SJSA1 (cell line): ENCODE measurements around the gene ZFP1. TPM values are rescaled to one million over a fixed set of nuclear protein-coding genes. Genes with fewer than 3 reads are reported as not detected.
"Not testable (repeated sequence)": the region's sequence is repeated elsewhere in the genome, so short reads cannot be mapped to it uniquely, and the experiment has no call there.

Experiments used
- DNase-seq, 2 experiments: peaks; one replicate each; pipeline ENCODE4 v3.0.0-alpha.2; 2015 to 2020; ENCODE audit warnings: low spot score in 2 of 2, low read depth in 1 of 2
- H3K27ac ChIP-seq: fragments of 250-450 bp; sonication (Bioruptor Pico); 2 replicates; pipeline ENCODE4 v1.5.1; 2020; ENCODE audit warnings: mild to moderate bottlenecking, moderate library complexity
- H3K27me3 ChIP-seq: fragments of 250-450 bp; sonication (Bioruptor Pico); replicated peaks from 2 replicates; pipeline ENCODE4 v1.5.1; 2020; ENCODE audit warnings: mild to moderate bottlenecking, moderate library complexity
- H3K36me3 ChIP-seq: fragments of 250-450 bp; sonication (Bioruptor Pico); 2 replicates; pipeline ENCODE4 v1.5.1; 2020; ENCODE audit warnings: mild to moderate bottlenecking
- H3K4me1 ChIP-seq: fragments of 250-450 bp; sonication (Bioruptor Pico); replicated peaks from 2 replicates; pipeline ENCODE4 v1.6.1; 2021; ENCODE audit warnings: mild to moderate bottlenecking
- H3K4me3 ChIP-seq: fragments of 250-450 bp; sonication (Bioruptor Pico); 2 replicates; pipeline ENCODE4 v1.5.1; 2020; ENCODE audit warnings: mild to moderate bottlenecking
- H3K9me3 ChIP-seq: fragments of 250-450 bp; sonication (Bioruptor Pico); replicated peaks from 2 replicates; pipeline ENCODE4 v1.5.1; 2020; ENCODE audit warnings: mild to moderate bottlenecking
- total RNA-seq: library from RNA; depleted of rRNA; stranded (reverse); fragments of >200 nt; shearing (Covaris generic); gene quantifications from 2 replicates; pipeline ENCODE4 v1.2.3, GENCODE V29; 2014

The ZFP1 gene
- total RNA-seq, 1 experiment from 2014 or later, result 13.9 TPM

GRCh38 chr16:75116911-75117245, 31.4 kb upstream of the ZFP1 start:
- Histone ChIP-seq H3K4me1 (peaks cover 3% of the 10 kb centered on the region; the same call in 1 of the 2 replicates), H3K9me3 (peaks cover 8% of the 10 kb centered on the region; the same call in 1 of the 2 replicates), H3K27ac (no peak overlapping the region), H3K4me3 (no peak overlapping the region), H3K36me3 (no peaks in the 10 kb centered on the region), H3K27me3 (no peaks in the 10 kb centered on the region)
- no peak for DNase-seq

- H3K27ac ChIP-seq, result no peak overlapping the region
Observed at GRCh38 chr16:75118943-75119539, 29.3 kb upstream of the ZFP1 start.

GRCh38 chr16:75120253-75120652, 28.1 kb upstream of the ZFP1 start:
- Histone ChIP-seq H3K27ac (no peak overlapping the region), H3K4me1 (peaks cover 3% of the 10 kb centered on the region; the same call in 1 of the 2 replicates), H3K9me3 (peaks cover 16% of the 10 kb centered on the region; the same call in 1 of the 2 replicates), H3K4me3 (no peak overlapping the region), H3K36me3 (no peaks in the 10 kb centered on the region), H3K27me3 (no peaks in the 10 kb centered on the region)
- no peak for DNase-seq

More at GRCh38 chr16:75118943-75119539, 29.3 kb upstream of the ZFP1 start:
- H3K4me3 ChIP-seq, result no peak overlapping the region
- no peaks in the 10 kb centered on the region for H3K27me3 ChIP-seq
- H3K9me3 ChIP-seq, result peaks cover 16% of the 10 kb centered on the region; the same call in 1 of the 2 replicates
- no peak for DNase-seq
- peaks cover 3% of the 10 kb centered on the region; the same call in 1 of the 2 replicates for H3K4me1 ChIP-seq
- no peaks in the 10 kb centered on the region for H3K36me3 ChIP-seq

GRCh38 chr16:75121949-75122568, 26.3 kb upstream of the ZFP1 start:
- H3K27me3 ChIP-seq, result no peaks in the 10 kb centered on the region
- DNase-seq, result no peak
- no peaks in the 10 kb centered on the region for H3K36me3 ChIP-seq
- H3K4me1 ChIP-seq, result no peaks in the 10 kb centered on the region
- H3K9me3 ChIP-seq, result peaks cover 16% of the 10 kb centered on the region; the same call in 1 of the 2 replicates
- H3K27ac ChIP-seq, result no peak overlapping the region
- H3K4me3 ChIP-seq, result no peak overlapping the region

- Histone ChIP-seq H3K36me3 (no peaks in the 10 kb centered on the region), H3K27ac (no peak overlapping the region), H3K27me3 (no peaks in the 10 kb centered on the region), H3K9me3 (peaks cover 16% of the 10 kb centered on the region; the same call in 1 of the 2 replicates), H3K4me1 (no peaks in the 10 kb centered on the region), H3K4me3 (no peak overlapping the region)
- DNase-seq, result no peak
Observed at GRCh38 chr16:75122609-75123008, 25.7 kb upstream of the ZFP1 start.

GRCh38 chr16:75127713-75128415, 20.5 kb upstream of the ZFP1 start:
- no peaks in the 10 kb centered on the region for H3K27me3 ChIP-seq
- H3K4me3 ChIP-seq, result no peak overlapping the region
- H3K27ac ChIP-seq, result no peak overlapping the region
- DNase-seq, result no peak
- H3K9me3 ChIP-seq, result 0 out of 2 replicates have a peak, but pooled peaks cover 4% of the 10 kb centered on the region
- no peaks in the 10 kb centered on the region for H3K4me1 ChIP-seq
- H3K36me3 ChIP-seq, result no peaks in the 10 kb centered on the region

- H3K4me1 ChIP-seq, H3K27me3 ChIP-seq, H3K27ac ChIP-seq, H3K36me3 ChIP-seq, H3K4me3 ChIP-seq, H3K9me3 ChIP-seq: not testable (repeated sequence)
- peak in 1 of 2 experiments; percentile 45 for DNase-seq
Observed at GRCh38 chr16:75129421-75130149, 18.7 kb upstream of the ZFP1 start.

GRCh38 chr16:75130150-75130771, 18.1 kb upstream of the ZFP1 start:
- H3K4me3 ChIP-seq, result no peak overlapping the region
- H3K4me1 ChIP-seq, result no peaks in the 10 kb centered on the region
- no peak overlapping the region for H3K27ac ChIP-seq
- 0 out of 2 replicates have a peak, but pooled peaks cover 4% of the 10 kb centered on the region for H3K9me3 ChIP-seq
- no peak for DNase-seq
- H3K27me3 ChIP-seq, result no peaks in the 10 kb centered on the region
- no peaks in the 10 kb centered on the region for H3K36me3 ChIP-seq

- H3K4me3 ChIP-seq, result no peak overlapping the region
- H3K9me3 ChIP-seq, result 0 out of 2 replicates have a peak, but pooled peaks cover 4% of the 10 kb centered on the region
- no peaks in the 10 kb centered on the region for H3K27me3 ChIP-seq
- no peak for DNase-seq
- no peaks in the 10 kb centered on the region for H3K36me3 ChIP-seq
- no peak overlapping the region for H3K27ac ChIP-seq
- H3K4me1 ChIP-seq, result no peaks in the 10 kb centered on the region
Observed at GRCh38 chr16:75131081-75131480, 17.2 kb upstream of the ZFP1 start.

- peaks cover 12% of the 10 kb centered on the region; the same call in 1 of the 2 replicates for H3K4me1 ChIP-seq
- H3K4me3 ChIP-seq, result no peak overlapping the region
- no peak for DNase-seq
- no peak overlapping the region for H3K27ac ChIP-seq
- no peaks in the 10 kb centered on the region for H3K27me3 ChIP-seq
- H3K9me3 ChIP-seq, result no peaks in the 10 kb centered on the region
- H3K36me3 ChIP-seq, result no peaks in the 10 kb centered on the region
Observed at GRCh38 chr16:75138233-75138632, 10.1 kb upstream of the ZFP1 start.

GRCh38 chr16:75138636-75139035, 9.7 kb upstream of the ZFP1 start:
- DNase-seq, result peak; percentile 50 to 54
- H3K4me3 ChIP-seq, result no peak overlapping the region
- H3K9me3 ChIP-seq, result no peaks in the 10 kb centered on the region
- no peak overlapping the region for H3K27ac ChIP-seq
- no peaks in the 10 kb centered on the region for H3K36me3 ChIP-seq
- no peaks in the 10 kb centered on the region for H3K27me3 ChIP-seq
- peaks cover 14% of the 10 kb centered on the region for H3K4me1 ChIP-seq

GRCh38 chr16:75139498-75139897, 8.8 kb upstream of the ZFP1 start:
- Histone ChIP-seq H3K4me1 (peaks cover 19% of the 10 kb centered on the region), H3K9me3 (no peaks in the 10 kb centered on the region), H3K27ac (no peak overlapping the region), H3K36me3 (no peaks in the 10 kb centered on the region), H3K27me3 (no peaks in the 10 kb centered on the region), H3K4me3 (no peak overlapping the region)
- DNase-seq, result no peak

- Histone ChIP-seq H3K4me3 (no peak overlapping the region), H3K27me3 (no peaks in the 10 kb centered on the region), H3K36me3 (peaks cover 3% of the 10 kb centered on the region), H3K4me1 (peaks cover 12% of the 10 kb centered on the region), H3K27ac (no peak overlapping the region), H3K9me3 (no peaks in the 10 kb centered on the region)
- peak in 1 of 2 experiments; percentile 50 for DNase-seq
Observed at GRCh38 chr16:75143941-75144340, 4.4 kb upstream of the ZFP1 start.
